LNCaP clone FGC (cell line): ENCODE data around the gene MICAL2.

Source experiments
- DNase-seq: peaks from one replicate; pipeline ENCODE4 v3.0.0-alpha.2; 2011; ENCODE audit warnings: low read depth
- H3K4me3 ChIP-seq: 2 replicates; pipeline ENCODE4 v1.5.1; 2011; ENCODE audit warnings: mild to moderate bottlenecking, low read depth, low read length, control low read depth
- TF ChIP-seq, protein P1 (sequence below): IDR thresholded peaks from 2 replicates; pipeline ENCODE4 v1.5.1; 2012; ENCODE audit warnings: mild to moderate bottlenecking; ENCODE audit not compliant: control insufficient read depth, insufficient read depth; ENCODE audit errors: extremely low read depth

MICAL2 gene, protein sequence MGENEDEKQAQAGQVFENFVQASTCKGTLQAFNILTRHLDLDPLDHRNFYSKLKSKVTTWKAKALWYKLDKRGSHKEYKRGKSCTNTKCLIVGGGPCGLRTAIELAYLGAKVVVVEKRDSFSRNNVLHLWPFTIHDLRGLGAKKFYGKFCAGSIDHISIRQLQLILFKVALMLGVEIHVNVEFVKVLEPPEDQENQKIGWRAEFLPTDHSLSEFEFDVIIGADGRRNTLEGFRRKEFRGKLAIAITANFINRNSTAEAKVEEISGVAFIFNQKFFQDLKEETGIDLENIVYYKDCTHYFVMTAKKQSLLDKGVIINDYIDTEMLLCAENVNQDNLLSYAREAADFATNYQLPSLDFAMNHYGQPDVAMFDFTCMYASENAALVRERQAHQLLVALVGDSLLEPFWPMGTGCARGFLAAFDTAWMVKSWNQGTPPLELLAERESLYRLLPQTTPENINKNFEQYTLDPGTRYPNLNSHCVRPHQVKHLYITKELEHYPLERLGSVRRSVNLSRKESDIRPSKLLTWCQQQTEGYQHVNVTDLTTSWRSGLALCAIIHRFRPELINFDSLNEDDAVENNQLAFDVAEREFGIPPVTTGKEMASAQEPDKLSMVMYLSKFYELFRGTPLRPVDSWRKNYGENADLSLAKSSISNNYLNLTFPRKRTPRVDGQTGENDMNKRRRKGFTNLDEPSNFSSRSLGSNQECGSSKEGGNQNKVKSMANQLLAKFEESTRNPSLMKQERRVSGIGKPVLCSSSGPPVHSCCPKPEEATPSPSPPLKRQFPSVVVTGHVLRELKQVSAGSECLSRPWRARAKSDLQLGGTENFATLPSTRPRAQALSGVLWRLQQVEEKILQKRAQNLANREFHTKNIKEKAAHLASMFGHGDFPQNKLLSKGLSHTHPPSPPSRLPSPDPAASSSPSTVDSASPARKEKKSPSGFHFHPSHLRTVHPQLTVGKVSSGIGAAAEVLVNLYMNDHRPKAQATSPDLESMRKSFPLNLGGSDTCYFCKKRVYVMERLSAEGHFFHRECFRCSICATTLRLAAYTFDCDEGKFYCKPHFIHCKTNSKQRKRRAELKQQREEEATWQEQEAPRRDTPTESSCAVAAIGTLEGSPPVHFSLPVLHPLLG

GRCh38 chr11:12110201-12110713, at the start of gene MICAL2:
MICAL2 (plus strand) TSS chr11:12110590; CDS start chr11:12162156, 51,566 bp downstream.
- peak; percentile 44 for DNase-seq
- TF ChIP-seq, protein P1, sequence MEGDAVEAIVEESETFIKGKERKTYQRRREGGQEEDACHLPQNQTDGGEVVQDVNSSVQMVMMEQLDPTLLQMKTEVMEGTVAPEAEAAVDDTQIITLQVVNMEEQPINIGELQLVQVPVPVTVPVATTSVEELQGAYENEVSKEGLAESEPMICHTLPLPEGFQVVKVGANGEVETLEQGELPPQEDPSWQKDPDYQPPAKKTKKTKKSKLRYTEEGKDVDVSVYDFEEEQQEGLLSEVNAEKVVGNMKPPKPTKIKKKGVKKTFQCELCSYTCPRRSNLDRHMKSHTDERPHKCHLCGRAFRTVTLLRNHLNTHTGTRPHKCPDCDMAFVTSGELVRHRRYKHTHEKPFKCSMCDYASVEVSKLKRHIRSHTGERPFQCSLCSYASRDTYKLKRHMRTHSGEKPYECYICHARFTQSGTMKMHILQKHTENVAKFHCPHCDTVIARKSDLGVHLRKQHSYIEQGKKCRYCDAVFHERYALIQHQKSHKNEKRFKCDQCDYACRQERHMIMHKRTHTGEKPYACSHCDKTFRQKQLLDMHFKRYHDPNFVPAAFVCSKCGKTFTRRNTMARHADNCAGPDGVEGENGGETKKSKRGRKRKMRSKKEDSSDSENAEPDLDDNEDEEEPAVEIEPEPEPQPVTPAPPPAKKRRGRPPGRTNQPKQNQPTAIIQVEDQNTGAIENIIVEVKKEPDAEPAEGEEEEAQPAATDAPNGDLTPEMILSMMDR: no peak
- peak within 1 kb of the TSS; percentile 66 for H3K4me3 ChIP-seq

- DNase-seq: no peak
- H3K4me3 ChIP-seq: no peak overlapping the region
- TF ChIP-seq, protein P1: no peak
These were observed 48.4 kb upstream of the MICAL2 start for GRCh38 chr11:12061851-12062560.

- H3K4me3 ChIP-seq: no peak overlapping the region
- DNase-seq: no peak
- TF ChIP-seq, protein P1: no peak
These were observed 47.1 kb upstream of the MICAL2 start for GRCh38 chr11:12063251-12063650.

DNA sequence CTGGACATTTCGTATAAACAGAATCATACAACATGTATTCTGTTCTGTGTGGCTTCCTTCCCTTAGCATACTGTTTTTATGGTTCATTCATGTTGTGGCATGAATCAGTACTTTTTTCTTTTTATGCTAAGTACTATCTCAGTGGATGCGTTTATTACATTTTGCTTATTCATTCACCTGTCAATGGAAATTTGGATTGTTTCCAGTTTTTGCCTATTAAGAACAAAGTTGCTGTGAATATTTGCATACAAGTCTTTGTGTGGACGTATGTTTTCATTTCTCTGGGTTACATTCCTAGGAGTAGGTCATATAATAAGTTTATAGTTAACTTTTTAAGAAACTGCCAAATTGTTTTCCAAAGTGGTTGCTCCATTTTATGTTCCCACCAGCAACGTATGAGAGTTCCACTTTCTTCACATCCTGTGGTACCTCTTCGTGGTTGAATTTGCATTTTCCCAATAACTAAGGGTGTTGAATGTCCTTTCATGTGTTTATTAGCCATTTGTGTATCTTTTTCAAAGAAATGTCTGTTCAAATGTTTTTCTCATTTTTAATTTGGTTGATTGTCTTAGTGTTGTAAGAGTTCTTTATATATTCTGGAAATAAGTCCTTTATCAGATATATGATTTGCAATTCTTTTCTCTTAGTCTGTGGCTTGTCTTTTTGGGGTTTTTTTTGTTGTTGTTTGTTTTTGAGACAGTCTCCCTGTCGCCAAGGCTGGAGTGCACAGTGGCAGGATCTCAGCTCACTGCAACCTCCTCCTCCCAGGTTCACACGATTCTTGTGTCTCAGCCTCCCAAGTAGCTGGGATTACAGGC, 46.0 kb upstream of the MICAL2 start:
- DNase-seq: no peak

DNA sequence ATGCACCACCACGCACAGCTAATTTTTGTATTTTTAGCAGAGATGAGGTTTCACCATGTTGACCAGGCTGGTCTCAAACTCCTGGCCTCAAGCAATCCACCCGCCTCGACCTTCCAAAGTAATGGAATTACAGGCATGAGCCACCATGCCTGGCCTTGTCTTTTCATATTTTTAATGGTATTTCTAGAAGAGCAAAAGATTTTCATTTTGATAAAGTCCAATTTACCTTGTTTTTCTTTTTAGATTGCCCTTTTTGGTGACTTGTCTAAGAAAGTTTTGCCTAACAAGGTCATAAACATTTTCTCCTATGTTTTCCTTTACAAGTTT, 45.5 kb upstream of the MICAL2 start:
- TF ChIP-seq, protein P1: no peak
- H3K4me3 ChIP-seq: no peak overlapping the region

More for the DNA sequence above, 46.0 kb upstream of the MICAL2 start:
- TF ChIP-seq, protein P1: no peak
- no peak overlapping the region for H3K4me3 ChIP-seq

More for the DNA sequence above, 45.5 kb upstream of the MICAL2 start:
- DNase-seq: no peak
